Mesendoderm (in vitro differentiated cells): Measurements from ENCODE around the gene ATF1.

Experiments
- DNase-seq: peaks from one replicate; pipeline ENCODE4 v3.0.0; 2013
- H2AK5ac ChIP-seq: 2 replicates; pipeline ENCODE4 v1.6.1; 2013; ENCODE audit warnings: low read length, inconsistent platforms
- H2BK120ac ChIP-seq: 2 replicates; pipeline ENCODE4 v1.6.1; 2013; ENCODE audit warnings: low read depth, mild to moderate bottlenecking, low read length, moderate library complexity, mixed read lengths
- H2BK15ac ChIP-seq: replicated peaks from 2 replicates; pipeline ENCODE4 v1.6.1; 2013; ENCODE audit warnings: low read depth, mild to moderate bottlenecking, moderate library complexity
- H2BK5ac ChIP-seq: 2 replicates; pipeline ENCODE4 v1.6.1; 2013; ENCODE audit warnings: low read length, inconsistent platforms
- H3K18ac ChIP-seq: 2 replicates; pipeline ENCODE4 v1.6.1; 2013; ENCODE audit warnings: mild to moderate bottlenecking, low read length, mixed read lengths
- H3K23ac ChIP-seq: one replicate; pipeline ENCODE4 v1.6.1; 2013; ENCODE audit warnings: low read length
- H3K27ac ChIP-seq: 2 replicates; pipeline ENCODE4 v1.5.1; 2013; ENCODE audit warnings: low read depth, mild to moderate bottlenecking, inconsistent platforms, low read length, moderate library complexity
- H3K27me3 ChIP-seq: 2 replicates; pipeline ENCODE4 v1.6.1; 2013; ENCODE audit warnings: low read length, control low read depth, mild to moderate bottlenecking, inconsistent platforms; ENCODE audit not compliant: insufficient read depth, poor library complexity
- H3K36me3 ChIP-seq: 2 replicates; pipeline ENCODE4 v1.6.1; 2013; ENCODE audit warnings: low read length, inconsistent platforms; ENCODE audit not compliant: control insufficient read depth, insufficient read depth
- H3K4ac ChIP-seq: one replicate; pipeline ENCODE4 v1.6.1; 2013; ENCODE audit warnings: low read depth, mild to moderate bottlenecking, low read length, moderate library complexity
- H3K4me1 ChIP-seq: 2 replicates; pipeline ENCODE4 v1.6.1; 2013; ENCODE audit warnings: low read depth, low read length, inconsistent platforms; ENCODE audit not compliant: control insufficient read depth
- H3K4me2 ChIP-seq: 2 replicates; pipeline ENCODE4 v1.6.1; 2013; ENCODE audit warnings: low read length
- H3K4me3 ChIP-seq: 2 replicates; pipeline ENCODE4 v1.5.1; 2013; ENCODE audit warnings: mild to moderate bottlenecking, low read length
- H3K56ac ChIP-seq: one replicate; pipeline ENCODE4 v1.6.1; 2013; ENCODE audit warnings: low read length
- H3K79me1 ChIP-seq: 2 replicates; pipeline ENCODE4 v1.6.1; 2013; ENCODE audit warnings: low read length, inconsistent platforms
- H3K79me2 ChIP-seq: 2 replicates; pipeline ENCODE4 v1.6.1; 2013; ENCODE audit warnings: mild to moderate bottlenecking, low read length; ENCODE audit not compliant: control insufficient read depth, insufficient read depth
- H3K9ac ChIP-seq: 2 replicates; pipeline ENCODE4 v1.6.1; 2013; ENCODE audit warnings: low read length, inconsistent platforms
- H4K5ac ChIP-seq: one replicate; pipeline ENCODE4 v1.6.1; 2013; ENCODE audit warnings: low read length
- H4K8ac ChIP-seq: one replicate; pipeline ENCODE4 v1.6.1; 2013; ENCODE audit warnings: low read depth, mild to moderate bottlenecking, control low read depth, low read length, moderate library complexity
- WGBS: extraction: QIAGEN DNeasy Blood & Tissue Kit; methylation state at CpG from one replicate; pipeline ENCODE4 v1.1.7; 2013; ENCODE audit warnings: low lambda C conversion rate, missing lambda C conversion rate; ENCODE audit not compliant: insufficient coverage; ENCODE audit errors: extremely low coverage; 5-methylcytosine and 5-hydroxymethylcytosine counted together

The ATF1 gene

GRCh38 chr12:50747817-50748216, 16.1 kb upstream of the ATF1 start:
- H2BK120ac ChIP-seq, result no peak overlapping the region
- no peak overlapping the region for H2BK15ac ChIP-seq
- H3K4me3 ChIP-seq, result no peak overlapping the region
- no peak overlapping the region for H3K56ac ChIP-seq
- no peak overlapping the region for H3K9ac ChIP-seq
- peak overlapping the region; percentile 7 for H3K4ac ChIP-seq
- no peaks in the 10 kb centered on the region for H3K79me1 ChIP-seq
- H4K5ac ChIP-seq, result no peak overlapping the region
- no peak overlapping the region for H3K27ac ChIP-seq
- no peak overlapping the region for H3K23ac ChIP-seq
- H4K8ac ChIP-seq, result no peak overlapping the region
- no CpG with 5 or more reads among the region's 1 CpG for WGBS
- H3K27me3 ChIP-seq, result no peaks in the 10 kb centered on the region
- H2BK5ac ChIP-seq, result peak overlapping the region; percentile 12
- H3K4me2 ChIP-seq, result no peak overlapping the region
- H2AK5ac ChIP-seq, result no peak overlapping the region
- no peak overlapping the region for H3K18ac ChIP-seq
- H3K36me3 ChIP-seq, result no peaks in the 10 kb centered on the region
- H3K79me2 ChIP-seq, result no peaks in the 10 kb centered on the region
- DNase-seq, result peak; percentile 94
- H3K4me1 ChIP-seq, result no peaks in the 10 kb centered on the region

GRCh38 chr12:50749459-50749882, 14.4 kb upstream of the ATF1 start:
- no peaks in the 10 kb centered on the region for H3K36me3 ChIP-seq
- H4K5ac ChIP-seq, result no peak overlapping the region

DNA sequence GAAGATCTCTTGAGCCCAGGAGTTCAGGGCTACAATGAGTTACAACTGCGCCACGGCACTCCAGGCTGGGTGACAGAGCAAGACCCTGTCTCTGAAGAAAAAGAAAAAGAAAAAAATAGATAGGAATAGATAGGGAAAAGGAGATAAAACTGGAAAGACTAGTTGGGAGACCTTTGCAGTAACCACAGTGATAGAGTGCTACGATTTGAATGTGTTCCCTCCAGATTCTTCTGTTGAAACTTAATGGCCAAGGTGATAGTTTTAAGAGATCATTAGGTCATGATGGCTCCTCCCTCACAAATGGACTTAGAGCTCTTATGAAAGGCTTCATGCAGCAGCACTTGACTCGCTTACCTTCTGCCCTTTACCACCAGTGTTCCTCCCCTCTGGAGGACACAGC, 13.5 kb upstream of the ATF1 start:
- no peak overlapping the region for H2BK15ac ChIP-seq

More at GRCh38 chr12:50749459-50749882, 14.4 kb upstream of the ATF1 start:
- peak; percentile 84 for DNase-seq
- Histone ChIP-seq H3K9ac (no peak overlapping the region), H3K4ac (no peak overlapping the region), H3K23ac (no peak overlapping the region), H3K79me1 (no peaks in the 10 kb centered on the region), H3K18ac (no peak overlapping the region), H2BK120ac (no peak overlapping the region), H3K4me3 (no peak overlapping the region), H3K4me2 (no peak overlapping the region), H2BK5ac (no peak overlapping the region), H2BK15ac (no peak overlapping the region), H4K8ac (no peak overlapping the region), H3K4me1 (no peaks in the 10 kb centered on the region), H3K79me2 (no peaks in the 10 kb centered on the region), H3K27me3 (no peaks in the 10 kb centered on the region), H3K56ac (peak overlapping the region; percentile 26), H2AK5ac (no peak overlapping the region), H3K27ac (peak overlapping the region; percentile 60)
- no CpG with 5 or more reads among the region's 2 CpGs for WGBS

GRCh38 chr12:50751948-50752721, 11.8 kb upstream of the ATF1 start:
- no peaks in the 10 kb centered on the region for H3K4me1 ChIP-seq
- H3K36me3 ChIP-seq, result no peaks in the 10 kb centered on the region
- no peak overlapping the region for H2BK120ac ChIP-seq
- H3K4ac ChIP-seq, result no peak overlapping the region
- H3K4me3 ChIP-seq, result no peak overlapping the region
- no peak overlapping the region for H3K18ac ChIP-seq
- no peak overlapping the region for H3K27ac ChIP-seq
- WGBS, result no CpG with 5 or more reads among the region's 6 CpGs
- no peak overlapping the region for H2AK5ac ChIP-seq
- H3K23ac ChIP-seq, result no peak overlapping the region
- H4K5ac ChIP-seq, result no peak overlapping the region
- H3K79me1 ChIP-seq, result no peaks in the 10 kb centered on the region
- H3K56ac ChIP-seq, result no peak overlapping the region
- H3K79me2 ChIP-seq, result no peaks in the 10 kb centered on the region
- H2BK15ac ChIP-seq, result no peak overlapping the region
- H4K8ac ChIP-seq, result no peak overlapping the region
- no peak overlapping the region for H3K4me2 ChIP-seq
- H3K9ac ChIP-seq, result no peak overlapping the region
- no peak overlapping the region for H2BK5ac ChIP-seq
- no peaks in the 10 kb centered on the region for H3K27me3 ChIP-seq
- DNase-seq, result no peak

More for the DNA sequence above, 13.5 kb upstream of the ATF1 start:
- no peak for DNase-seq
- H3K23ac ChIP-seq, result no peak overlapping the region
- no peaks in the 10 kb centered on the region for H3K27me3 ChIP-seq
- no peak overlapping the region for H4K5ac ChIP-seq
- H3K4me3 ChIP-seq, result no peak overlapping the region
- no peak overlapping the region for H3K27ac ChIP-seq
- no peak overlapping the region for H3K9ac ChIP-seq
- H4K8ac ChIP-seq, result no peak overlapping the region
- no peak overlapping the region for H3K18ac ChIP-seq
- no CpG with 5 or more reads among the region's 4 CpGs for WGBS
- H3K79me1 ChIP-seq, result no peaks in the 10 kb centered on the region
- H3K4ac ChIP-seq, result no peak overlapping the region
- H3K4me2 ChIP-seq, result no peak overlapping the region
- no peaks in the 10 kb centered on the region for H3K36me3 ChIP-seq
- H2BK120ac ChIP-seq, result no peak overlapping the region
- no peak overlapping the region for H2BK5ac ChIP-seq
- no peaks in the 10 kb centered on the region for H3K79me2 ChIP-seq
- H2AK5ac ChIP-seq, result no peak overlapping the region
- H3K56ac ChIP-seq, result no peak overlapping the region
- no peaks in the 10 kb centered on the region for H3K4me1 ChIP-seq

- Histone ChIP-seq H3K23ac (no peak overlapping the region), H2BK5ac (no peak overlapping the region), H2BK120ac (no peak overlapping the region), H3K4me1 (no peaks in the 10 kb centered on the region), H3K4me3 (no peak overlapping the region), H3K18ac (no peak overlapping the region), H3K9ac (no peak overlapping the region), H4K8ac (no peak overlapping the region), H3K4ac (no peak overlapping the region), H3K36me3 (no peaks in the 10 kb centered on the region), H3K79me2 (no peaks in the 10 kb centered on the region), H3K79me1 (no peaks in the 10 kb centered on the region), H2AK5ac (no peak overlapping the region), H4K5ac (no peak overlapping the region), H3K4me2 (no peak overlapping the region), H2BK15ac (no peak overlapping the region), H3K56ac (no peak overlapping the region), H3K27me3 (no peaks in the 10 kb centered on the region), H3K27ac (no peak overlapping the region)
- no CpG with 5 or more reads among the region's 5 CpGs for WGBS
- no peak for DNase-seq
Observed at GRCh38 chr12:50753232-50753769, 10.6 kb upstream of the ATF1 start.
